ENCODE data around the gene TMEM26.

DNA sequence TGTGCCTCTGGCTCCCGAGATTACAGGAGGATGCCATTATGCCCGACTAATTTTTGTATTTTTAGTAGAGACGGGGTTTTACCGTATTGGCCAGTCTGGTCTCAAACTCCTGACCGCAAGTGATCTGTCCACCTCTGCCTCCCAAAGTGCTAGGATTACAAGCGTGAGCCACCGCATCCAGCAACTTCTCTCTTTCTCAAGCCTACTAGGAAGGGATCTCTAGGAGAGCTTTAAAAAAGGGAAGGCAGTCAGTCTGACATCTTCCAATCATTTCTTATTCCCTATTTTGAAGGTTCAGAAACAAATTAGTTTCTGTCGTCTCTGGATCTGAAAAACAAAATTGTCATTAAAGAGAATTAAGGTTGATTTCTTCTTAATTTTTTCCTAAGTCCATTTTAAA lies 2.5 kb upstream of the TMEM26 start:
- no peak for TF ChIP-seq GABPA (IDR thresholded peaks at IDR 0.05; ENCODE audit: low read depth, low read length)
- no peak for TF ChIP-seq GABPA (CRISPR knock-in tag; IDR thresholded peaks at IDR 0.05; ENCODE audit: low read depth)
- TF ChIP-seq, protein P1, sequence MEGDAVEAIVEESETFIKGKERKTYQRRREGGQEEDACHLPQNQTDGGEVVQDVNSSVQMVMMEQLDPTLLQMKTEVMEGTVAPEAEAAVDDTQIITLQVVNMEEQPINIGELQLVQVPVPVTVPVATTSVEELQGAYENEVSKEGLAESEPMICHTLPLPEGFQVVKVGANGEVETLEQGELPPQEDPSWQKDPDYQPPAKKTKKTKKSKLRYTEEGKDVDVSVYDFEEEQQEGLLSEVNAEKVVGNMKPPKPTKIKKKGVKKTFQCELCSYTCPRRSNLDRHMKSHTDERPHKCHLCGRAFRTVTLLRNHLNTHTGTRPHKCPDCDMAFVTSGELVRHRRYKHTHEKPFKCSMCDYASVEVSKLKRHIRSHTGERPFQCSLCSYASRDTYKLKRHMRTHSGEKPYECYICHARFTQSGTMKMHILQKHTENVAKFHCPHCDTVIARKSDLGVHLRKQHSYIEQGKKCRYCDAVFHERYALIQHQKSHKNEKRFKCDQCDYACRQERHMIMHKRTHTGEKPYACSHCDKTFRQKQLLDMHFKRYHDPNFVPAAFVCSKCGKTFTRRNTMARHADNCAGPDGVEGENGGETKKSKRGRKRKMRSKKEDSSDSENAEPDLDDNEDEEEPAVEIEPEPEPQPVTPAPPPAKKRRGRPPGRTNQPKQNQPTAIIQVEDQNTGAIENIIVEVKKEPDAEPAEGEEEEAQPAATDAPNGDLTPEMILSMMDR (CRISPR knock-in tag; IDR thresholded peaks at IDR 0.05) = no peak
- TF ChIP-seq ZNF101 (CRISPR knock-in tag; IDR thresholded peaks at IDR 0.05; ENCODE audit: borderline replicate concordance, low read depth) = no peak
- TF ChIP-seq ZNF550 (CRISPR knock-in tag; IDR thresholded peaks at IDR 0.05; ENCODE audit: borderline replicate concordance) = no peak
- no peak for TF ChIP-seq GTF3A (CRISPR knock-in tag; conservative IDR thresholded peaks at IDR 0.05)
- no peak for TF ChIP-seq POLR2AphosphoS5 (IDR thresholded peaks at IDR 0.05; ENCODE audit: low read depth, low read length)
- TF ChIP-seq ETV5 (CRISPR knock-in tag; IDR thresholded peaks at IDR 0.05; ENCODE audit: borderline replicate concordance) = no peak
- no peak for TF ChIP-seq HDAC1 (CRISPR knock-in tag; IDR thresholded peaks at IDR 0.05)
- no peak for TF ChIP-seq FOXP1 (IDR thresholded peaks at IDR 0.05)
- TF ChIP-seq FOXP1 (CRISPR knock-in tag; IDR thresholded peaks at IDR 0.05) = no peak
- TF ChIP-seq TCF7 (IDR thresholded peaks at IDR 0.05; ENCODE audit: low read depth) = no peak
- TF ChIP-seq, protein P2, sequence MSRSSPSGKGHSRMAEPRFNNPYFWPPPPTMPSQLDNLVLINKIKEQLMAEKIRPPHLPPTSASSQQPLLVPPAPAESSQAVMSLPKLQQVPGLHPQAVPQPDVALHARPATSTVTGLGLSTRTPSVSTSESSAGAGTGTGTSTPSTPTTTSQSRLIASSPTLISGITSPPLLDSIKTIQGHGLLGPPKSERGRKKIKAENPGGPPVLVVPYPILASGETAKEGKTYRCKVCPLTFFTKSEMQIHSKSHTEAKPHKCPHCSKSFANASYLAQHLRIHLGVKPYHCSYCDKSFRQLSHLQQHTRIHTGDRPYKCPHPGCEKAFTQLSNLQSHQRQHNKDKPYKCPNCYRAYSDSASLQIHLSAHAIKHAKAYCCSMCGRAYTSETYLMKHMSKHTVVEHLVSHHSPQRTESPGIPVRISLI (CRISPR knock-in tag; IDR thresholded peaks at IDR 0.05; ENCODE audit: borderline replicate concordance) = no peak
- no peak for TF ChIP-seq ZNF274 (CRISPR knock-in tag; IDR thresholded peaks at IDR 0.05)
